HG02884 (cell line): Measurements from ENCODE around the gene PPP2R3A.

Experiments used
- ATAC-seq: cut with Tn5 transposase; IDR thresholded peaks from one replicate; pipeline ENCODE4 v1.9.1; 2021; ENCODE audit warnings: mild to moderate bottlenecking, moderate library complexity; ENCODE audit not compliant: unreplicated experiment

Gene PPP2R3A

DNA sequence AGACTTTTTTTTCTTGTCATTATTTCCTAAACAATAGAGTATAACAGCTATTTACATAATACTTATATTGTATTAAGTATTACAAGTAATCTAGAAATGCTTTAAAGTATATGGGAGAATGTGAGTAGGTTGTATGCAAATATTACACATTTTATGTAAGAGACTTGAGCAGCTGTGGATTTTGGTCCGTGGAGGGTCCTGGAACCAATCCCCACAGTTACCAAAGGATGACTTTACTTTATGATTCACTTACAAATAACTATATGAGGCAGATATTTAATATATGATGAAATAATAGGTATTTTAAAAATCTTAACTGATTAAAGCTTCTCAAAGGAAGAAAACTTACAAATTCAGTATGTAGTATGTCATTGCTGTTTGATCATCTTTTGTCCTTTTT is 56.3 kb downstream of the PPP2R3A start:
- no peak for ATAC-seq

DNA sequence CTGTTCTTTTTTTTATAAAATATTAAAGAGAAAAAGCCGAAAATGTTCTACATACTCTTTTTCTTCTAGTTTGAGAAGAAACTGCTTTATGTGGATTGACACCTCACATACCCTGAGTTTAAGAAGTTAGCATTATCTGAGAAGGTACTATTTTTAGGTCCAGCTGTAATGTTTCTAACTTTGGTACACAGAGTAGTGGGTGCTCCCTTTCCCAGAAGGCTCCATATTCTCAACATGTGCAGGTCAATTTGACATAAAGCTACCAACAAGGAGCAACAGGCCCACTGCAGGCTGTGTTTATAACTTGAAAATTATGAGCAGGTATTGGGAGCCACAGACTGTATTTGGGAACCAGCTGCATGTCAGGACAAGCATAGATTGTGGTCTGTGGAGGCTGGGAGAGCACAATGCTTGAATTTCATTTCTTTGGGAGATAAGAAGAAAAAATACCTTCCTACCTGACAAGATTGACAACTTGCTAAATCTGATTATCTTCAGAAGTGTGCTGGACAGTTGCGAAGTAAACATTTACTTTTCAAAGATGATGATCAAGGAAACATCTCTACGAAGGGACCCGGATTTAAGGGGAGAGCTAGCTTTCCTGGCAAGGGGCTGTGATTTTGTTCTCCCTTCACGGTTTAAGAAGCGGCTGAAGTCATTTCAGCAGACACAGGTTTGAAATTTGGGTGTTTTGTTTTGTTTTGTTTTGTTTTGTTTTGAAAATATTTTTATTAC is 57.2 kb downstream of the PPP2R3A start:
- no peak for ATAC-seq

DNA sequence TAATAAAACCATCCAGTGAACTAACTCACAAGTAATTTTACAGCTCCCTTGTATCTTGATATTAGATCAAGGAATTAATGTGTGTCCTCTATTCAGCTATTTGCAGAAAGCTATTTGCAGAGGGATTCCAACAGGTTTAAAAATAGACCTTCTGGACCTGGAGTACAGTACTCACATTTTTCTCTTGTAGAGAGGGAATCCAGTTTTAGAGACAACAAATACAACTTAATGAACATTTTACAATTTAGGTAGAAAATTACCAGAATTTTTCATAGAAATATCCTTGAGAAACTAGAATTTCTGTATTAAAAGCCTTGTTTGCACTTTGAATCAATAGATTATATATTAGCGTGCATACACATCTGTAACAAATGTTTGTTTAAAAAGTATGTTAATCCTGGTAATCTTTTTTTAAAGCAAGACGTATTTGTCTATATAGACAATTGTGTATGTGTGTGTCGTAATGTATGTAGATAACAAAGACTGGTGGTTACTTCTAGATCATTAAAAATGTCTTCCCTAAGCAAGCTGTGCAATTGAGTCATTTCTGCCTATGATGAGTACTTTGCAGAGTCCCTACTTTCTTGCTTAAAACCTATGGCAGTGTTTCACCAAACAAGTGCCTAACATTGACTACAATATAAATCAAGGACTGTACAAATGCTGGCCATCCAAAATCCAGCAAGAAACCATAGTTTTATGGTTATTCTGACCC is 57.9 kb downstream of the PPP2R3A start:
- no peak for ATAC-seq

DNA sequence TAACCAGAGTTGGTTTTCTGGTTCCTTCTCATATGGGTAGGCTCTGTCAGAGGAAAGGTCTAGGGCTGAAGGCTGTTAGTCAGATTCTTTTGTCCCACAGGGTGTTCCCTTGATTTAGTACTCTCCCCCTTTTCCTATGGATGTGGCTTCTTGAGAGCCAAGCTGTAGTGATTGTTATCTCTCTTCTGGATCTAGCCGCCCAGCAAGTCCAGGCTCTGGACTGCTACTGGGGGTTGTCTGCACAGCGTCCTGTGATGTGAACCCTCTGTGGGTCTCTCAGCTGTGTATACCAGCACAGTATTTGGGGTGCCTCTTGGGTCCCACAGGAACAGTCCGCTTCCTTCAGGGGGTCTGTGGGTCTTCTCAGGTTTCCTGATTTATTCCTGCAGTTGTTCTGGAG is 70.8 kb downstream of the PPP2R3A start:
- ATAC-seq = no peak

DNA sequence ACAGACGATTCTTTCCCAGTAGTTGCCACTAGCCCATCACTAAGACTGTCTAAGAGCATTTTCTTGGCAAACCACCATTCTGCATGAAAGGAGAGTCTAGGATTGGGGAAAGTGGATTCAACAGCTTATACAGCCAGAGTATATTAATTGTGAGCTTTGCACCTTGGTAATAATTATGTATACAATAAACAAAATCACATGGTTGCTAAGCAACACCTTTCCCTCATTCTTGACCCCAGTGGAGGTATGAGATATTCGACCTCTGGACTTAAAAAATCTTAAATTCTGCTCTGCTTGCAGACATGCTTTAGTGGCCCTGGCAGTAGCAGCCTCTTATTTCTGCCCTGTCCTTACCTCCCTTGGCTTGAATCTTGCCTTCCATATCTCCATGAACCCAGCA is 73.1 kb downstream of the PPP2R3A start:
- no peak for ATAC-seq

DNA sequence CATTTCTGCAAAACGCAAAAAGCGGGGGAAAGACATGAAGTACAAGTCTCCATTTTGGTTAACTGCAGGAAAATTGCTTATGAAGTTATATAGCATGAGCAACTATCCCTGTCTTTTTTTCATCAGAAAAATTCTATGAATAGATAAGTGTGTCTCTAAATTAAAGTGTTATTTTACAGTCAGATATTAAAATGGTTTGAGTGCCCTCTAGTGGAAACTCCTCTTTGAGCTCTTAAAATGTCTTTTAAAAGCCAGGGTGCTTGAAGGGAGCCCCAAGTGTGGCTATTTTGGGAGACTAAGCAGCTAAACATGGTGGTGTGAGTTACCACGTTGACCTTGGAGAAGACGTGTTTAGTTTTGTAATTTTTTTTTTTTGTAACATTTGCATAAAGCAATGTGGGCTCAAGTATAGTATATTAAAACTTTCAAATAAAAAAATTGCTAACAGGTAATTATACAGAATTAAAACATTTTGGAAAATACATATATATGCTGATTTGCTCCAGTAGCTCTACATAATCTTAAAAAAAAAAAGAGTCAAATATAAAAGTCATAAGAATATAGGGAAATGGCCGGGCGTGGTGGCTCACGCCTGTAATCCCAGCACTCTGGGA is 77.2 kb downstream of the PPP2R3A start:
- ATAC-seq = no peak

DNA sequence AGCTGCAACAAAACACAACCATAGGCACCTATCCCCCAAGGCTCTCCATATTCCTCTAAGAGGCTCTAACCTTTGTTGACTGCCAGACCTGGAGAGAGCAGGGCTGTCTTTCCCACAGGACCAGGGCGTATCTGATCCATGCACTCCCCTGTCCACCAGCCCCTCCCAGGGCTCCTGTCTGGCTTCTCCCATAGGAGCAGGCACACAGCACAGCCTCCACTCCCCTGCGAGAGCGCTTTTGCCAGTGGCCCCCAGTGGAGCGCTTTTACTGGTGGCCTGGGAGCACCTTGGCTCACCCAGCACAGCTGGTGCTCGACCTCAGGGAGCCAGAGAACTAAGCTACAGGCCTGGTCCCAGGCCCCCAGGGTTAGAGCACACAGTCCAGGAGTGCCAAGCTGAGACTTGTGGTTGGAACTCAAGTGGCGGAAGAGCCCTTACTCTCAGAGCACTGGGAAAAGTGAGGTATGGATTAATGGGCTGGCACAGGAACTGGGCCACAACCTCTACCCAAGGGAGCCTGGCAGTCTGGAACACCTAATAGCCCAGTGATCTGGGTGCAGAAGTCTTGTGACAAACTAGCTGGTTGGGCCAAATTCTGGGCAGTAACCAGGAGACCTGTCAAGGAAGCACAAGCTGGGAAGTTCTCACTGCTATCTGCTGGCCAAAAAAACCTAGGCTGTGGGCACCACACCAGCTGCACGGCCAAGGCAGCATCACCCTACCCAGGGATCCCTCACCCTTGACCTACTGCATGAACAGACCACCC is 79.6 kb downstream of the PPP2R3A start:
- no peak for ATAC-seq

DNA sequence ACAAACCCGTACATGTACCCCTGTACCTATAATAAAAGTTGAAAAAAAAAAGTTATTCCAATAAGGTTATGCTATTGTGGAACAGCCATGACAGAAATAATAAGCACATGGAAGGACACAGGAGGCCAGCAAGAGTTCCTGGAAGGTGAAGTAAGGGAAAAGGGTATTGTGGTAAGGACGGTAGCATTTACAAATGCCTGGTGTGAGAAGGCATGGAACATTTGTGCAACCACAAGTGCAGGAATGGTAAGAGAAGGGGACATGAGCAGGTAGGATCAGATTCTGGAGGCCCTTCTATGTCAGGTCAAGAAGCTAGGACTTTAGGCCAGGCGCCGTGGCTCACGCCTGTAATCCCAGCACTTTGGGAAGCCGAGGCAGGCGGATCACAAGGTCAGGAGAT is 82.5 kb downstream of the PPP2R3A start:
- no peak for ATAC-seq

DNA sequence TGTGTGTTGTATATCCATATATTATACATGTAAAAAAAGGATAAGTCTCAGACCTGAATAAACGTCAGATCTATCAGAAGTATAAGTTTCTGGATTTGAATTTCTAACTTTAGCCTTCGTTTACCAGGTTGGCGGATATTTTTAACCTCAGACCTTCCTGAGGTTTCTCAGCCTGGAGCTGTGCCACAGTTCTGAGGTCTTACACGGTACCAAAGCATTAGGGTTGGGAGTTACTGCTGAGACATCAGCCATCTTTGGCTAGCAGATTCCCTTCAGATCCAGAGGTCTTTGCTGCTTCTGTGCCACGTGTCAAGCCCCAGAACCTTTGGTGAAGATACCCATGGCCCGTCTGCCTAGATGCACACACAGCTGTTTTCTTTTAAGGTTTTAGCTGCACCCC is 84.7 kb downstream of the PPP2R3A start:
- no peak for ATAC-seq

DNA sequence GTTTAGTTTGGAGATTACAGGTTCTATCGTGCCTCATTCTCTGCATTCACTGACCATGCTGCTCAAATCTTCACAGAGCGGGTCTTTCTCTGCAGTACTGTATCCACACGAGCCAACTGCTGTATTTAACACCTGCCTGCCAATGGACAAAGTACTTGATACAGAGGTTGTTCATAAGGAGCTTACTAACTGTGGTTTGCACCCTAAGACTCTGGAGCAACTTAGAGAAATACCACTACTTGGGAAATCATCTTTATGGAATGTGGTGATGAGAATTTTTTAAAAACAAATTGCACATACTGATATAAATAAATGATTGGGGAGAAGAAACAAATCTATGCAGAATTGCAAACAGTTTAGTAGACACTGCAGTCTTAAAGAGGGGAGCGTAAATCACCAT is 90.0 kb downstream of the PPP2R3A start:
- no peak for ATAC-seq

DNA sequence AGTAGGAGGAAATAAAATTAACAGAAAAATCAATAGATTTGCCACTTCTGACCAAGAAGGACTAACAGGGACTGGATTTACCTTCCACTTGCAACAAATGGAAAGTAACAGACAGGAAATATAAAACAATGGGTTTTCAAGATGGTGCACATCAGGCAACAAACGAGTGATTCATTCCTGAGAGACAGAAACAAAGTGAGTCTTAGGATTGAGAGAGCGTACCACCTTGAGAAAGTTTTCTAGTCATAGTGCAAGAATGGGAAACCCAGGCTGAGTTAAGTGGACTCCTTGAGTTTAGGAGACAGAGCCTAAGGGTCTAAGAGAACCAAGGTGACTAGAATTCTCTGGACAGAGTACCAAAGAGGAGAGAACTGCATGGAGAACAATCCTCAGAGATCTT is 101.7 kb downstream of the PPP2R3A start:
- ATAC-seq = no peak

DNA sequence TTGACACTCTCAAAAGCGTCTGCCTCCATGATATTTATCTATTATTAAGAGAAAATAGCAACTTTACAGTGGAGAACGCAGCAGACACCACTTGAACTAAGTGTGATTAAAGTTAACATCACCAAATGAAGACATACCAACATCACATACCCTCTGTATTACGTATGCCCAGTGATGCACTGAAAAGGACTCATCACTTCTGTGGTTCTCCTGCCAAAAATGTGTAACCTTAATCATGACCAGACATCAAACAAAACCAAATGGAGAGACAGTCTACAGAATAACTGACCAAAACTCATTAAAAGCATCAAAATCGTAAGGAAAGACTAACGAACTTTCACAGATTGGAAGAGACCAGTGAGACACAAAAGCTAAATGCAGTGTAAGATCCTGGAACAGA is 103.2 kb downstream of the PPP2R3A start:
- ATAC-seq = no peak

DNA sequence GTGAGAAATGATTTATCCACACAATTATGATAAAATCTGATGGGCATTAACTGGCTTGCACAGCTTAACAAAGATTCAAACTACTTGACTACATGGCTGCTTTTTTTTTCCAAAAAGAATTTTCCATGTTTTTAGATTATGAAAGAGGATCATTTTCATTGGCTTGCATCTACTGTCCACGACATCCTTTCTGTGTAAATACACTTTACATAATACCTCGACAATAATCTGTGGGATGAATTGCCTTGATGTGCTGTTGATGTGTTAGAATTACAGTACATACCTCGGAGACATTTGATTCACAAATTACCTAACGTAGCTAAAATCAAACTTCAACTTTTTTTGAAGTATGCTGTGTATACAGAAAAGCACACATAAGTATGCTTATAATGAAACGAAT is 104.4 kb downstream of the PPP2R3A start:
- no peak for ATAC-seq

DNA sequence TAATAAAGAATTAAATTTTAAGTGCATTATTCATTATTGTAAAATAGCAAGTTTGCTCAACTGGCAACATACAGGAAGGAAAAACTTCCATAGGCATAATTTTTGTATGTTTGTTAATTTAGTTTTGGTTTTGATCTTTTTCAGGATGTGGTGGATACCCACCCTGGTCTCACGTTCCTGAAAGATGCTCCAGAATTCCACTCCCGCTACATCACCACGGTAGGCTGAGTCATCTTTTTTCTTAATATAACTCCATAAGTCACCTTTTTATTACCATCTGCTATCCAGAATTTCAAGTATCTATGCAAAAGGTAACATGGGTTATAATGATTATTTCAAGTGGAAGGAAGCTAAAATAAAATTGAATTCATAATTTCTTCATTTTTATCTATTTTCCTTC is 104.8 kb downstream of the PPP2R3A start:
- ATAC-seq = no peak

DNA sequence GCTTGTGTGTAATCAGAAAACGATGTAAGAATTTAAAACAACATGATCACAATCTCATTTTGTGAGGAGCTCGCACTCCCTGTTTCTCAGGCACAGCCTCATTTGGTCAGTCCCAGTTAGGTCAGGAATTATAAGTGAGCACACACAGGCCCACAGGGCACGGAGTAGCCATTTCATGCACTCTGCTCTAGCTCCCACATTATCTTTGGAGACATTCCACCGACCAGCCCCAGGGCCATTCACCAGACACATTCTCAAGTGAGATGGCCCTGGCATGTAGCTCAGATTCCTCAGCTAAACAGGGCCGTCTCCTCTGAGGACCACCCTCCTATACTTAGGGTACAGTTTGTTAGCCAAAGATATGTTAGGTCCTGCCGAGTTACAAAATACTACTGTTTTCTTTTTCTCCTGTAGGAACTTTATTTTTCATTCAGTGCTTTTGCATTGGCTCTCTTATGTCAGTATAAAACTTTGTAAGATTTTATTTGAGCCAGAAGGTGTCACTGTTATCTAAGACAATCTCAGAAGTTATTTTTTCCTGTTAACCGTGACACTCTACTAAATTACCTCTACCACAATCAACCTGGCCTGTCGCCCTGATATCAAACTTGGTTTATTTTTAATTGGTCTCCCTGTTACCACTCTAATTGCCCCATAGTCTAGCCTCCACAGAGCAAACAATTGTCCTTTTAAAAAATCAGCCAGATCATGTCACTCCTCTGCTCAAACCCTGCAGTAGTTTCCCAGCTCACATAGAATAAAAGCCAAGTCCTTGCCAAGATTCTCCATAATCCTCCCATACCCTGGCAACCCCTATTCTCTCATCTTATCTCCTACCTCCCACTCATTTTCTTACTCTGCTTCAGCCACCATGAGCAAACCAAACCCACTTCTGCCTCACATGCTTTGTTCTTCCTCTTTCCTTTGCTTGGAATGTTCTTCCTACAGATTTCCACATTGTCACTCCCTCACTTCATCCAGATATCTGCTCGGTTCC is 105.7 kb downstream of the PPP2R3A start:
- ATAC-seq = no peak

DNA sequence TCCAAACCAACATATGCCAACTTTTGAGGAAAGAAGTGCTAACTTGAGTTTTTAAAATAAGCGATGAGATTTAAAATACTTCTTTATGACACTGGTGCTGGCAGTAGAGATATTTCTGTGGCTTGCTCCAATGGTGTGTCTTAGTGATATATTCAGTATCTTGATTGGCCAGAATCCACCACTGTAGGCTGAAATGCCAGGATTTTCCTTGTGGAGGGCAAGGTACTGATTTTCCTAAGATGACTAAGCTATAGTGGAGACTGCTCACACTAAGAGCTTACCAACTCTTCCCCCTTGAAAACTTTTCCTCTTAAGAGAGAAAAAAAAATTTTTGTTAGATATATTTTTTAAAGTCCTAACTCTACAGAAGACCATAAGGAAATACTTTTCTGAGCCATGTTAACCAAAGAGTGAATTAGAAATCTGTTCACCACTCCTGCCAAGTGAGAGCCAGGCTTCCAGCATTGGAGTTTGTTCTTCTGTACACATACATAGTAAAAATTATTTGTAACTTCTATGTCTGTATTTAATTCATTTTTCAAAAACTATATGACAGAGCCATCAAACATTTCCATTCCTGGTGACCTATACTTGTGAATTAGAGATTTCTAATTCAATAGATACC is 109.1 kb downstream of the PPP2R3A start:
- ATAC-seq = no peak

DNA sequence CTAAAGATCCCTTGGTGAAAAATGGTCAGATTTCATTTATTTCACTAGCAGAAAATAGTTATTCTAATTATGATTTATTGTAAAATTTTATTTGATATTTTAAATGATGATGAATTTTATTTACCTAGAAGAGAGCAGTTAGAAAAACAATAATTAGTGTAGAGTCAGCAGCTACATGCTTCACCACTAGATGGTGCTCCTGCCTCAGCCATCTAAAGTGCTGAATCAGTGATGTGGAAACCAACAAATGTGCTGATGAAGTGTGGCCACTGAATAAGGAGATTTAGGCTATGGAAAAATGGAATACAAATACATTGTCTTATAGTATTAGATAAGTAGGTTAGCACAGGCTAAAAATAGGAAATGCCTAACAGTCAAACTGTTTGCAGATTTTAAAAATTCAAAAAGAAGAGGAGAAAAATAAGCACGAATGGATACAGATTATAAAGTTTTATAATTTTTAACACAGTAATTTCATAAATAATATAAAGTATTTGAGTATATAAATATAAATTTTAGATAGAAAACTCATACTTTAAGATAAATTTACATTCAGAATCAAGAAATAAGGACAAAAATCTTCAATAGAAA is 109.8 kb downstream of the PPP2R3A start:
- ATAC-seq = no peak

DNA sequence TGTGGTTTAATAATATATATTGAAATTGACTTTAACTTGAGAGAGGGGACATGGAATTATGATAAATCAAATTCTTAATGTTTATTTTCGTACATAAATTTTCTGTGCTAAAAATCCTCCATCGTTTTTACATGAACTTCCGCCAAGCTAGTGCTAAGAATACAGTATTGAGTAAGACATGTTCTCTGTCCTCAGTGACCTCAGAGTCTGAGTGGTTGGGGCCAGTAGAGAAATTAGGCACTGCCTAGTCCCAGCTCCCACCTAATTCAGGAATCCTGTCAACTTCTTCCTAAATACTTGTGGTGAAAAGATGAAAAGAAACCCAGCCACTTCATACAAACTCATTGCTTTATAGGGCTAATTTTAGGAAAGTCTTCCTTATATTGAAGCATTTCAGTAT is 110.3 kb downstream of the PPP2R3A start:
- no peak for ATAC-seq
